Fibroblast of the aortic adventitia (primary cell): ENCODE measurements around the gene FOXP1. TPM values are rescaled to one million over a fixed set of nuclear protein-coding genes. Genes with fewer than 3 reads are reported as not detected.
A peak's percentile ranks its signal among the peaks of the same experiment; 100 is the strongest.

Experiments
- DNase-seq: peaks from one replicate; pipeline ENCODE4 v3.0.0-alpha.2; 2010; ENCODE audit warnings: low read depth
- H3K4me3 ChIP-seq: 2 replicates; pipeline ENCODE4 v1.5.1; 2011; ENCODE audit warnings: low read depth, mild to moderate bottlenecking, control low read depth, low read length, moderate library complexity
- CTCF ChIP-seq: IDR thresholded peaks from 2 replicates; pipeline ENCODE4 v1.5.1; 2011; ENCODE audit warnings: mild to moderate bottlenecking, low read length, control low read depth, inconsistent platforms; ENCODE audit not compliant: insufficient read depth
- total RNA-seq: library from RNA; depleted of rRNA; stranded (reverse); fragments of >200 nt; gene quantifications from 2 replicates; pipeline ENCODE4 v1.2.3, GENCODE V29; 2012; ENCODE audit warnings: low replicate concordance

Gene FOXP1
- total RNA-seq, 1 donor = 115 TPM

GRCh38 chr3:71498543-71498942 is 85.0 kb downstream of the FOXP1 start:
- no peak for DNase-seq
- H3K4me3 ChIP-seq = no peak overlapping the region
- no peak for TF ChIP-seq CTCF

- DNase-seq = no peak
- no peak overlapping the region for H3K4me3 ChIP-seq
- TF ChIP-seq CTCF = no peak
These were observed 85.5 kb downstream of the FOXP1 start for GRCh38 chr3:71497971-71498444.

- no peak for TF ChIP-seq CTCF
- DNase-seq = no peak
- no peak overlapping the region for H3K4me3 ChIP-seq
These were observed 86.1 kb downstream of the FOXP1 start for GRCh38 chr3:71497367-71497897.

GRCh38 chr3:71495708-71496472 is 87.6 kb downstream of the FOXP1 start:
- H3K4me3 ChIP-seq = peak overlapping the region; percentile 47
- DNase-seq = peak; percentile 82
- TF ChIP-seq CTCF = no peak

GRCh38 chr3:71494212-71494611 is 89.3 kb downstream of the FOXP1 start:
- no peak for DNase-seq
- no peak overlapping the region for H3K4me3 ChIP-seq
- TF ChIP-seq CTCF = no peak

GRCh38 chr3:71492974-71493771 is 90.4 kb downstream of the FOXP1 start:
- H3K4me3 ChIP-seq = no peak overlapping the region
- DNase-seq = no peak
- TF ChIP-seq CTCF = no peak
